Spleen (tissue), 11 donors: ENCODE measurements around the gene SIM2. TPM values are rescaled to one million over a fixed set of nuclear protein-coding genes. Genes with fewer than 3 reads are reported as not detected.
A peak's percentile ranks its signal among the peaks of the same experiment; 100 is the strongest.

Source experiments
- DNase-seq: peaks from one replicate; pipeline ENCODE4 v3.0.0-alpha.2; 2020
- H3K27ac ChIP-seq, 8 donors: fragments of 200-600 bp; sonication (generic) in 7 of 8; 1 replicate in 4 of 8; 2 replicates in 4 of 8; pipeline versions ENCODE4 v1.5.0 to v1.8.0; 2016 to 2021; ENCODE audit warnings: inconsistent platforms in 4 of 8, mild to moderate bottlenecking in 4 of 8, moderate library complexity in 1 of 8
- H3K27me3 ChIP-seq, 7 donors: fragments of 200-600 bp; sonication (generic) in 6 of 7; replicated peaks in 1 of 7; 1 replicate in 4 of 7; 2 replicates in 3 of 7; pipeline versions ENCODE4 v1.5.0 to v1.8.0; 2016 to 2021; ENCODE audit warnings: inconsistent platforms in 3 of 7, mild to moderate bottlenecking in 1 of 7
- H3K36me3 ChIP-seq, 6 donors: fragments of 200-600 bp; sonication (generic) in 5 of 6; 1 replicate in 4 of 6; 2 replicates in 2 of 6; pipeline versions ENCODE4 v1.5.0 to v1.8.0; 2016 to 2021; ENCODE audit warnings: inconsistent platforms in 2 of 6
- H3K4me1 ChIP-seq, 6 donors: fragments of 200-600 bp; sonication (generic) in 5 of 6; 1 replicate in 3 of 6; 2 replicates in 3 of 6; pipeline versions ENCODE4 v1.5.0 to v1.8.0; 2016 to 2021; ENCODE audit warnings: inconsistent platforms in 3 of 6
- H3K4me3 ChIP-seq, 8 donors: fragments of 200-600 bp; sonication (generic) in 7 of 8; 1 replicate in 4 of 8; 2 replicates in 4 of 8; pipeline versions ENCODE4 v1.5.0 to v1.8.0; 2016 to 2021; ENCODE audit warnings: inconsistent platforms in 4 of 8, mild to moderate bottlenecking in 4 of 8, moderate library complexity in 2 of 8
- H3K9me3 ChIP-seq, 8 donors: fragments of 200-600 bp; sonication (generic) in 7 of 8; 1 replicate in 4 of 8; 2 replicates in 4 of 8; pipeline versions ENCODE4 v1.5.0 to v1.8.0; 2016 to 2021; ENCODE audit warnings: inconsistent platforms in 4 of 8
- POLR2A ChIP-seq, 3 donors: fragments of 450-650 bp; IDR thresholded peaks; one replicate each; pipeline ENCODE4 v1.5.1; 2017; ENCODE audit warnings: antibody characterized with exemption in 3 of 3, mild to moderate bottlenecking in 1 of 3
- POLR2AphosphoS5 ChIP-seq, 3 donors: sonication (generic); formaldehyde crosslinking; IDR thresholded peaks; one replicate each; pipeline ENCODE4 v1.5.1; 2017; ENCODE audit warnings: antibody characterized with exemption in 3 of 3
- WGBS, 5 donors: extraction: QIAGEN DNeasy Blood & Tissue Kit in 3 of 5; methylation state at CpG; one replicate each; pipeline versions ENCODE4 v1.1.5 to v1.1.7; 2013 to 2018; 5-methylcytosine and 5-hydroxymethylcytosine counted together
- intact Hi-C: fragments of 100-400 bp; cut with DNase I; formaldehyde crosslinking; loops from one replicate; pipeline ENCODE4 v1.15.0; 2023; ENCODE audit warnings: low total_unique reads
- polyA plus RNA-seq, 3 donors: library from polyadenylated mRNA; stranded (reverse); fragments of 200-250 nt; gene quantifications; one replicate each; pipeline ENCODE4 v1.2.1, GENCODE V29; 2013
- total RNA-seq, 7 donors: library from RNA; depleted of rRNA in 3 of 7; stranded (reverse); fragments of >200 nt in 3 of 7; fragmentation: NEBNext Ultra II Directional in 4 of 7; extraction: Animal tissue kit (Norgen Biotek cat#: 25700) in 4 of 7; gene quantifications; one replicate each; pipeline versions ENCODE4 v1.1.0 to v1.2.1, GENCODE V29; 2016 to 2021
- TF ChIP-seq, protein P1 (sequence below), 11 experiments: fragments of 200-600 bp in 7 of 11; fragments of 450-650 bp in 4 of 11; sonication (generic) in 4 of 11; IDR thresholded peaks in 8 of 11; conservative IDR thresholded peaks in 3 of 11; 1 replicate in 7 of 11; 2 replicates in 4 of 11; pipeline versions ENCODE4 v1.4.0 to v1.8.0; 2016 to 2021; ENCODE audit warnings: antibody characterized with exemption in 11 of 11, inconsistent platforms in 4 of 11, mild to moderate bottlenecking in 1 of 11
- donor health status: healthy with polysubstance abuse.
- donor health status: DM: no; HTN: no; CAD: no; lungs with moderate emphysema.
- donor health status: DM: no; HTN: no; CAD: no.
- donor health status: Bipolar disorder and iron deficiency.
- donor health status: healthy.
- donor health status: DM: no; HTN: no; CAD: no.
- donor health status: DM: yes; HTN: yes; CAD: no.

SIM2 gene
- total and polyA plus RNA-seq, 10 donors: not detected

DNA sequence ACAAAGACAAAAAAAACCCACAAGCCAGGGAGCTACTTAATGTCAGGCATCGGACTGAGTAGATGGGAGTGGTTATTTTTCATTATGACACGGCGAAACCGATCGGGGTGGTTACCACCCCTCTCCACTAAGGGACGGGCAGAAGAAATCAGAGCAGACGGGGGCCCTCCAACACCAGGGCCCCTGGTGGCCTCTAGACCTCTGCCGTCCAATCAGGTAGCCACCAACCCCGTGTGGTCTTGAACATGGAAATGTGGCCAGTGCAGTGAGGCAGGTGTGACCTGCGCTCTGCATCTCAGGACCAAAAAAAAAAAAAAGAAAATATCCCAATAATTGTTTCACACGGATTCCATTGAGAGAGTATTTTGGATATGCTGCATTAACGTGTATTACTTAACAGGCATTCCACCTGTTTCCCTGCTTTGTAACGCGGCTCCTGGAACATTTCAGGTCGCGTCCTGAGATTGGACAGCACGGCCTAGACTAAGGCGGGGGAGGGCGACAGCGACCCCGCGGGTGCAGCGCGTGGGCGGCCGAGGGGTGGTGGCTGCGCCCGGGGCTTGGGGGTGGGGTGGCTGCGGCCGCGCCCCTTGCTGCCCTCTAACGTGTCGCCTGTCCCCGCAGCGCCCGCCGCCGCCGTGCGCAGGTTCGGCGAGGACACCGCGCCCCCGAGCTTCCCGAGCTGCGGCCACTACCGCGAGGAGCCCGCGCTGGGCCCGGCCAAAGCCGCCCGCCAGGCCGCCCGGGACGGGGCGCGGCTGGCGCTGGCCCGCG lies 48.3 kb downstream of the SIM2 start:
- Histone ChIP-seq H3K4me1 (peaks cover 3 to 31% (median 12%) of the 10 kb centered on the region in 6 donors), H3K9me3 (no peaks in the 10 kb centered on the region), H3K27ac (no peak overlapping the region), H3K36me3 (peaks cover 0 to 12% (median 0%) of the 10 kb centered on the region in 6 donors), H3K4me3 (peak overlapping the region in 6 of 8 donors; percentile 6 to 65 (median 28)), H3K27me3 (peaks cover 0 to 60% (median 14%) of the 10 kb centered on the region in 7 donors)
- TF ChIP-seq, protein P1, sequence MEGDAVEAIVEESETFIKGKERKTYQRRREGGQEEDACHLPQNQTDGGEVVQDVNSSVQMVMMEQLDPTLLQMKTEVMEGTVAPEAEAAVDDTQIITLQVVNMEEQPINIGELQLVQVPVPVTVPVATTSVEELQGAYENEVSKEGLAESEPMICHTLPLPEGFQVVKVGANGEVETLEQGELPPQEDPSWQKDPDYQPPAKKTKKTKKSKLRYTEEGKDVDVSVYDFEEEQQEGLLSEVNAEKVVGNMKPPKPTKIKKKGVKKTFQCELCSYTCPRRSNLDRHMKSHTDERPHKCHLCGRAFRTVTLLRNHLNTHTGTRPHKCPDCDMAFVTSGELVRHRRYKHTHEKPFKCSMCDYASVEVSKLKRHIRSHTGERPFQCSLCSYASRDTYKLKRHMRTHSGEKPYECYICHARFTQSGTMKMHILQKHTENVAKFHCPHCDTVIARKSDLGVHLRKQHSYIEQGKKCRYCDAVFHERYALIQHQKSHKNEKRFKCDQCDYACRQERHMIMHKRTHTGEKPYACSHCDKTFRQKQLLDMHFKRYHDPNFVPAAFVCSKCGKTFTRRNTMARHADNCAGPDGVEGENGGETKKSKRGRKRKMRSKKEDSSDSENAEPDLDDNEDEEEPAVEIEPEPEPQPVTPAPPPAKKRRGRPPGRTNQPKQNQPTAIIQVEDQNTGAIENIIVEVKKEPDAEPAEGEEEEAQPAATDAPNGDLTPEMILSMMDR (IDR thresholded peaks at IDR 0.05 in 8 of 11, conservative IDR thresholded peaks at IDR 0.05 in 3 of 11): no peak
- TF ChIP-seq POLR2AphosphoS5 (IDR thresholded peaks at IDR 0.05) (no peak), POLR2A (IDR thresholded peaks at IDR 0.05) (no peak)
- DNase-seq: peak; percentile 29
- intact Hi-C loops: no loop called here
- WGBS, 5 donors: 6 to 18% (median 9%) methylated on average over 26 to 62 of the region's 62 CpGs

DNA sequence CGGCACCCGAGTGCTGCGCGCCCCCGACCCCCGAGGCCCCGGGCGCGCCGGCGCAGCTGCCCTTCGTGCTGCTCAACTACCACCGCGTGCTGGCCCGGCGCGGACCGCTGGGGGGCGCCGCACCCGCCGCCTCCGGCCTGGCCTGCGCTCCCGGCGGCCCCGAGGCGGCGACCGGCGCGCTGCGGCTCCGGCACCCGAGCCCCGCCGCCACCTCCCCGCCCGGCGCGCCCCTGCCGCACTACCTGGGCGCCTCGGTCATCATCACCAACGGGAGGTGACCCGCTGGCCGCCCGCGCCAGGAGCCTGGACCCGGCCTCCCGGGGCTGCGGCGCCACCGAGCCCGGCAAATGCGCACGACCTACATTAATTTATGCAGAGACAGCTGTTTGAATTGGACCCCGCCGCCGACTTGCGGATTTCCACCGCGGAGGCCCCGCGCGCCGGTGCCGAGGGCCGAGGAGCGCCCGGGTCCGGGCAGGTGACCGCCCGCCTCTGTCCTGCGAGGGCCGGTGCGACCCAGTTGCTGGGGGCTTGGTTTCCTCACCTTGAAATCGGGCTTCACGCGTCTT lies 49.0 kb downstream of the SIM2 start:
- Histone ChIP-seq H3K27ac (no peak overlapping the region), H3K4me3 (peak overlapping the region in 7 of 8 donors; percentile 16 to 65 (median 27)), H3K36me3 (peaks cover 0 to 16% (median 0%) of the 10 kb centered on the region in 6 donors), H3K27me3 (peaks cover 0 to 59% (median 14%) of the 10 kb centered on the region in 7 donors), H3K4me1 (peaks cover 3 to 31% (median 12%) of the 10 kb centered on the region in 6 donors), H3K9me3 (no peaks in the 10 kb centered on the region)
- intact Hi-C loops: no loop called here
- peak; percentile 75 for DNase-seq
- WGBS, 5 donors: 3 to 11% (median 5%) methylated on average over 11 to 80 of the region's 80 CpGs
- TF ChIP-seq POLR2A (IDR thresholded peaks at IDR 0.05) (no peak), POLR2AphosphoS5 (IDR thresholded peaks at IDR 0.05) (no peak)
- TF ChIP-seq, protein P1 (IDR thresholded peaks at IDR 0.05 in 8 of 11, conservative IDR thresholded peaks at IDR 0.05 in 3 of 11): no peak

DNA sequence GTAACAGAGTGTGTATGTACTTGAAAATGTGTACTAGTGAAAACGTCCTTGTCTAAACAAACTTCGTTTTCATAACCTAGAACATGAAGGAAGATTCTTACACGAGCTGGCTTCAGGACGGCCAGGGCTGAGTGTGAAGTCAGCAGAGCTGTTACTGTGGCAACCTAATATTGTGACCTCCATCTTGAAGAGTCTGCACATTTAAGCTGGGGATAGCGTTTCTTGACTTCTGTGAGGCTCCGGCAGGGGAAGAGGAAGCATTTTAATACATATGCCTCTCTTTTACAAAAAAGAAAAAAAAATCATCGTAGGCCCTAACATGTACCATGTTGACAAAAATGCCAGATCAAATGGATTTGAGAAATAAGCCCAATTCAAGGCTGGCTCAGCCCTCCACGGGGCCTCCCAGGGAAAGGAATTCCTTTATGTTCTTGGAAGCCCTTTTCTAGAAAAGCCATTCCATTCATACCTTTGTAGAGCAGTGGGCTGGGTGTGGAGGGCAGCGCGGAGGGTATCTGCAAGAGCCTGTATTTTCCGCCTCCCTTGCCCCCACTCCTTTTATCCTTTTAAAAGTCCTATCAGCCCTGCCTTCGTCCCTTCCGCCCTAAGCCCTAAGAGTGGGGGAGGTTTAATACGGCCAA lies 51.1 kb downstream of the SIM2 start:
- peaks cover 0 to 39% (median 14%) of the 10 kb centered on the region in 7 donors for H3K27me3 ChIP-seq
- H3K4me3 ChIP-seq: no peak overlapping the region
- WGBS, 5 donors: 85 to 89% (median 88%) methylated on average over 14 of the region's 14 CpGs
- peaks cover 0 to 35% (median 5%) of the 10 kb centered on the region in 6 donors for H3K36me3 ChIP-seq
- H3K9me3 ChIP-seq: no peaks in the 10 kb centered on the region
- TF ChIP-seq, protein P1 (IDR thresholded peaks at IDR 0.05 in 8 of 11, conservative IDR thresholded peaks at IDR 0.05 in 3 of 11): no peak
- TF ChIP-seq POLR2AphosphoS5 (IDR thresholded peaks at IDR 0.05): no peak
- peak; percentile 38 for DNase-seq
- intact Hi-C loops: no loop called here
- no peak overlapping the region for H3K27ac ChIP-seq
- H3K4me1 ChIP-seq: peaks cover 3 to 23% (median 9%) of the 10 kb centered on the region in 6 donors

DNA sequence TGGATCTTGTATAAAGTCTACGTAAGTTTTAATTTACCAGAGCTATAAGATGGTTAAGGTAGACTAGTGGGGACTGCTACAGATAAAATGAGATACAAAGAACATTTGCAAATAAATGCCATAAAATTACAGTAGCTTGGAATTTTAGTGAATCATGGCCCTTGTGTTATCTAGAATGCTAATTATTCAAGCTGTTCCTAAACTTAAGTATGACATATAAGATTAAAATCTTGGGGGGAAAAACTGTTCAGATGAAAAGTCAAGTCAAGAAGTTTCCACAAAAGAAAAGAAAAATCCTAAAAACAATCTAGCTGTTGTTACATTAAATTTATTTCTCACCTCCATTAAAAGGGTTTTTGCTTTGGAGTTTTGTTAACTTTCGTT lies 51.7 kb downstream of the SIM2 start:
- Histone ChIP-seq H3K4me3 (no peak overlapping the region), H3K9me3 (no peaks in the 10 kb centered on the region), H3K27ac (no peak overlapping the region), H3K4me1 (peaks cover 3 to 21% (median 8%) of the 10 kb centered on the region in 6 donors), H3K27me3 (peaks cover 0 to 34% (median 14%) of the 10 kb centered on the region in 7 donors), H3K36me3 (peaks cover 0 to 41% (median 5%) of the 10 kb centered on the region in 6 donors)
- TF ChIP-seq, protein P1 (IDR thresholded peaks at IDR 0.05 in 8 of 11, conservative IDR thresholded peaks at IDR 0.05 in 3 of 11): no peak
- TF ChIP-seq POLR2A (IDR thresholded peaks at IDR 0.05): no peak
- no peak for TF ChIP-seq POLR2AphosphoS5 (IDR thresholded peaks at IDR 0.05)
- WGBS, 5 donors: 90 to 95% (median 92%) methylated on average over 2 of the region's 2 CpGs
- intact Hi-C loops: no loop called here
- DNase-seq: no peak
